Measurements from ENCODE around the gene AKAP13. TPM values are rescaled to one million over a fixed set of nuclear protein-coding genes. Genes with fewer than 3 reads are reported as not detected.

AKAP13 gene
- total RNA-seq, 1 experiment from 2014 or later, result 47.3 TPM

- Histone ChIP-seq H3K27me3 (ENCODE audit: insufficient read depth, low read length) (no peaks in the 10 kb centered on the region), H3K79me2 (ENCODE audit: insufficient read depth, low read length) (peaks cover 3% of the 10 kb centered on the region; the same call in 1 of the 2 replicates), H2BK20ac (ENCODE audit: low read depth, low read length, poor library complexity, severe bottlenecking) (no peak overlapping the region), H3K27ac (ENCODE audit: insufficient read length, low read depth, low read length) (no peak overlapping the region), H3K56ac (ENCODE audit: insufficient read length, low read depth, low read length) (no peak overlapping the region), H2AFZ (ENCODE audit: low read length) (no peak overlapping the region), H4K8ac (replicated peaks; ENCODE audit: insufficient read length, low read depth, low read length) (no peak overlapping the region), H4K91ac (ENCODE audit: insufficient read length, low read depth, low read length) (no peak overlapping the region), H3K4me2 (ENCODE audit: insufficient read depth, insufficient read length, low read length) (no peak overlapping the region), H4K20me1 (ENCODE audit: control insufficient read depth, insufficient read depth, insufficient read length) (no peaks in the 10 kb centered on the region), H3K9ac (ENCODE audit: extremely low read depth, insufficient read length, low read length) (no peak overlapping the region), H3K14ac (ENCODE audit: insufficient read depth, low read length) (no peak overlapping the region), H3K18ac (ENCODE audit: insufficient read length, low read depth, low read length) (no peak overlapping the region), H3K79me1 (ENCODE audit: insufficient read depth, low read depth, low read length, poor library complexity, severe bottlenecking) (no peaks in the 10 kb centered on the region), H2BK120ac (ENCODE audit: low read depth, low read length, poor library complexity, severe bottlenecking) (no peak overlapping the region), H2BK15ac (ENCODE audit: low read depth, low read length) (no peak overlapping the region), H3K4ac (ENCODE audit: low read depth, low read length) (no peak overlapping the region), H3K23ac (ENCODE audit: insufficient read length, low read depth, low read length) (no peak overlapping the region), H2BK12ac (ENCODE audit: insufficient read length, low read depth, low read length) (no peak overlapping the region), H3T11ph (ENCODE audit: low read length) (no peak overlapping the region), H2BK5ac (ENCODE audit: insufficient read length, low read length) (no peak overlapping the region), H4K5ac (ENCODE audit: insufficient read length, low read depth, low read length) (no peak overlapping the region), H2AK5ac (ENCODE audit: insufficient read length, low read length) (no peak overlapping the region), H3K23me2 (ENCODE audit: insufficient read length, low read depth, low read length, poor library complexity, severe bottlenecking) (no peaks in the 10 kb centered on the region), H3K4me1 (ENCODE audit: insufficient read depth, low read length) (peaks cover 2% of the 10 kb centered on the region), H3K9me3 (ENCODE audit: control insufficient read depth, low read depth, low read length) (no peaks in the 10 kb centered on the region)
- no peaks in the 10 kb centered on the region for H3K27me3 Mint-ChIP-seq (ENCODE audit: low read depth)
- no peak for DNase-seq
- H3K4me3 Mint-ChIP-seq, result no peak overlapping the region
- no peak overlapping the region; a peak in 1 of 7 replicates for H3K27ac Mint-ChIP-seq
- H3K4me1 Mint-ChIP-seq, result peaks cover 42 to 46% of the 10 kb centered on the region in 2 experiments
- no peaks in the 10 kb centered on the region for H3K9me3 Mint-ChIP-seq
- TF ChIP-seq CTCF (conservative IDR thresholded peaks at IDR 0.05), result no peak
- WGBS (ENCODE audit: extremely low coverage, insufficient read length, low lambda C conversion rate), result no CpG with 5 or more reads among the region's 2 CpGs
- H3K36me3 Mint-ChIP-seq (ENCODE audit: insufficient read depth in 1 of 3, low read depth in 3 of 3), result no peaks in the 10 kb centered on the region
Observed at GRCh38 chr15:85501574-85501973, 121.2 kb downstream of the AKAP13 start.
